Keratinocyte (primary cell): ENCODE measurements around the gene PLXNA1. TPM values are rescaled to one million over a fixed set of nuclear protein-coding genes. Genes with fewer than 3 reads are reported as not detected.

Source experiments
- DNase-seq: peaks from one replicate; pipeline ENCODE4 v3.0.0-alpha.2; 2011; ENCODE audit warnings: low read depth, missing footprints, low spot score
- FAIRE-seq: peaks from 2 replicates; lab custom pipeline; 2011; peaks lifted over from hg19 to GRCh38; lab: Jason Lieb, UNC
- H2AFZ ChIP-seq: 2 replicates; pipeline ENCODE4 v1.6.0; 2012; ENCODE audit warnings: low read length, control low read depth, inconsistent platforms; ENCODE audit not compliant: control insufficient read depth
- H3K27ac ChIP-seq: 2 replicates; pipeline ENCODE4 v1.5.1; 2011; ENCODE audit warnings: low read length; ENCODE audit not compliant: control insufficient read depth, insufficient read depth
- H3K27me3 ChIP-seq: 3 replicates; pipeline ENCODE4 v1.6.0; 2011; ENCODE audit warnings: low read length; ENCODE audit not compliant: control insufficient read depth, insufficient read depth; ENCODE audit errors: extremely low read depth
- H3K36me3 ChIP-seq, 2 experiments: 2 replicates in 1 of 2; 3 replicates in 1 of 2; pipeline ENCODE4 v1.5.1; 2011; ENCODE audit warnings: low read length in 2 of 2, mild to moderate bottlenecking in 1 of 2; ENCODE audit not compliant: control insufficient read depth in 2 of 2, insufficient read depth in 2 of 2; ENCODE audit errors: extremely low read depth in 1 of 2
- H3K4me1 ChIP-seq: 3 replicates; pipeline ENCODE4 v1.5.1; 2011; ENCODE audit warnings: low read length; ENCODE audit not compliant: control insufficient read depth, insufficient read depth; ENCODE audit errors: extremely low read depth
- H3K4me2 ChIP-seq: 3 replicates; pipeline ENCODE4 v1.6.0; 2011; ENCODE audit warnings: low read depth, low read length; ENCODE audit not compliant: control insufficient read depth, insufficient read depth; ENCODE audit errors: extremely low read depth
- H3K4me3 ChIP-seq, 3 experiments: fragments of 200-600 bp in 1 of 3; sonication (generic) in 1 of 3; 2 replicates in 2 of 3; 3 replicates in 1 of 3; pipeline ENCODE4 v1.5.1; 2011 to 2016; ENCODE audit warnings: low read length in 3 of 3, mild to moderate bottlenecking in 3 of 3, control low read depth in 2 of 3, inconsistent platforms in 1 of 3, low read depth in 1 of 3, mixed read lengths in 1 of 3, mixed run types in 1 of 3, moderate library complexity in 1 of 3; ENCODE audit not compliant: control insufficient read depth in 2 of 3, insufficient read depth in 2 of 3; ENCODE audit errors: extremely low read depth in 1 of 3
- H3K79me2 ChIP-seq: 2 replicates; pipeline ENCODE4 v1.6.0; 2012; ENCODE audit warnings: low read length; ENCODE audit not compliant: control insufficient read depth, insufficient read depth
- H3K9ac ChIP-seq: 3 replicates; pipeline ENCODE4 v1.6.0; 2011; ENCODE audit warnings: low read length; ENCODE audit not compliant: control insufficient read depth, insufficient read depth; ENCODE audit errors: extremely low read depth
- H3K9me1 ChIP-seq: 3 replicates; pipeline ENCODE4 v1.6.0; 2011; ENCODE audit warnings: low read length; ENCODE audit not compliant: control insufficient read depth, insufficient read depth; ENCODE audit errors: extremely low read depth
- H3K9me3 ChIP-seq: 2 replicates; pipeline ENCODE4 v1.5.1; 2012; ENCODE audit warnings: low read depth, low read length; ENCODE audit not compliant: control insufficient read depth
- H4K20me1 ChIP-seq: 3 replicates; pipeline ENCODE4 v1.6.0; 2011; ENCODE audit warnings: low read length; ENCODE audit not compliant: control insufficient read depth, insufficient read depth; ENCODE audit errors: extremely low read depth
- CTCF ChIP-seq, 3 experiments: IDR thresholded peaks in 1 of 3; conservative IDR thresholded peaks in 1 of 3; optimal IDR thresholded peaks in 1 of 3; 2 replicates in 2 of 3; 3 replicates in 1 of 3; pipeline versions ENCODE3 to v1.5.1; 2011; ENCODE audit warnings: low read length in 3 of 3, mild to moderate bottlenecking in 3 of 3, moderate library complexity in 2 of 3, control low read depth in 1 of 3, inconsistent platforms in 1 of 3; ENCODE audit not compliant: insufficient read depth in 2 of 3; ENCODE audit errors: extremely low read depth in 1 of 3
- EZH2 ChIP-seq: IDR thresholded peaks from one replicate; pipeline ENCODE4 v1.6.1; 2012; ENCODE audit warnings: inconsistent platforms, mild to moderate bottlenecking, low read length, moderate library complexity
- dilution Hi-C: fragments of 300-500 bp; cut with MboI; formaldehyde crosslinking; loops from one replicate; pipeline ENCODE4 v1.7.0; 2020; ENCODE audit warnings: low sequenced_read_pairs; ENCODE audit not compliant: extremely low pct_ligation_motif_present
- polyA plus RNA-seq, 5 experiments: library from polyadenylated mRNA; depleted of rRNA in 3 of 5; stranded (reverse) in 3 of 5; stranded (forward) in 1 of 5; unstranded in 1 of 5; fragments of >200 nt; gene quantifications; 1 replicate in 1 of 5; 2 replicates in 3 of 5; 3 replicates in 1 of 5; pipeline versions ENCODE4 v1.2.1 to v1.2.3, GENCODE V29; 2011 to 2012; ENCODE audit warnings: missing spikeins in 2 of 5, low read depth in 1 of 5, low replicate concordance in 1 of 5

The PLXNA1 gene
- polyA plus RNA-seq, 1 donor (not counting 4 experiments of a cell fraction or from before 2014, with no cell fraction given) = 38.4 TPM

- TF ChIP-seq CTCF (optimal IDR thresholded peaks at IDR 0.05 in 1 of 3, IDR thresholded peaks at IDR 0.05 in 1 of 3, conservative IDR thresholded peaks at IDR 0.05 in 1 of 3; ENCODE audit: extremely low read depth in 1 of 3, insufficient read depth in 2 of 3, low read length in 3 of 3) = no peak
- no peak for TF ChIP-seq EZH2
Observed at GRCh38 chr3:126995254-126995780, 12.4 kb downstream of the PLXNA1 start.

GRCh38 chr3:126995926-126996512 lies 13.1 kb downstream of the PLXNA1 start:
- Histone ChIP-seq H3K4me1 (peaks cover 8% of the 10 kb centered on the region), H3K9ac (no peak overlapping the region), H3K27me3 (no peaks in the 10 kb centered on the region), H3K4me3 (no peak overlapping the region), H3K36me3 (peaks cover 20 to 37% of the 10 kb centered on the region in 2 experiments), H2AFZ (no peak overlapping the region), H3K9me3 (no peaks in the 10 kb centered on the region), H3K9me1 (peaks cover 3% of the 10 kb centered on the region), H3K4me2 (no peak overlapping the region), H4K20me1 (peaks cover 65% of the 10 kb centered on the region), H3K79me2 (peaks cover 100% of the 10 kb centered on the region), H3K27ac (no peak overlapping the region)
- no peak for FAIRE-seq
- DNase-seq = no peak
- TF ChIP-seq EZH2 (no peak), CTCF (optimal IDR thresholded peaks at IDR 0.05 in 1 of 3, IDR thresholded peaks at IDR 0.05 in 1 of 3, conservative IDR thresholded peaks at IDR 0.05 in 1 of 3; ENCODE audit: extremely low read depth in 1 of 3, insufficient read depth in 2 of 3, low read length in 3 of 3) (no peak)
- dilution Hi-C loops = no loop called here

More at GRCh38 chr3:126995254-126995780, 12.4 kb downstream of the PLXNA1 start:
- FAIRE-seq = no peak
- H3K27me3 ChIP-seq = no peaks in the 10 kb centered on the region
- H2AFZ ChIP-seq = no peak overlapping the region
- H3K36me3 ChIP-seq = peaks cover 24 to 40% of the 10 kb centered on the region in 2 experiments
- H3K27ac ChIP-seq = no peak overlapping the region
- peaks cover 8% of the 10 kb centered on the region for H3K4me1 ChIP-seq
- H4K20me1 ChIP-seq = peaks cover 65% of the 10 kb centered on the region
- no peak overlapping the region for H3K4me2 ChIP-seq
- peaks cover 3% of the 10 kb centered on the region for H3K9me1 ChIP-seq
- no peak for DNase-seq
- H3K4me3 ChIP-seq = no peak overlapping the region
- no peaks in the 10 kb centered on the region for H3K9me3 ChIP-seq
- no peak overlapping the region for H3K9ac ChIP-seq
- dilution Hi-C loops = no loop called here
- H3K79me2 ChIP-seq = peaks cover 100% of the 10 kb centered on the region
